ENCODE measurements around the gene ZNF362.

GRCh38 chr1:33271666-33272505 is 15.6 kb downstream of the ZNF362 start:
- TF ChIP-seq CTCF (conservative IDR thresholded peaks at IDR 0.05; ENCODE audit: low read depth in 2 of 2) (no peak), EZH2 (IDR thresholded peaks at IDR 0.05; ENCODE audit: low read depth, unreplicated experiment) (no peak), EZH2phosphoT487 (IDR thresholded peaks at IDR 0.05; ENCODE audit: unreplicated experiment) (no peak), CREB1 (CRISPR knock-in tag; IDR thresholded peaks at IDR 0.05; ENCODE audit: low read depth) (no peak), ETS1 (IDR thresholded peaks at IDR 0.05) (no peak), REST (IDR thresholded peaks at IDR 0.05; ENCODE audit: unreplicated experiment) (no peak), POLR2AphosphoS5 (IDR thresholded peaks at IDR 0.05; ENCODE audit: low read depth) (no peak), STAT1 (IDR thresholded peaks at IDR 0.05; ENCODE audit: unreplicated experiment) (no peak), JUNB (IDR thresholded peaks at IDR 0.05; ENCODE audit: unreplicated experiment) (no peak), ZNF114 (CRISPR knock-in tag; IDR thresholded peaks at IDR 0.05) (no peak), ZNF331 (CRISPR knock-in tag; IDR thresholded peaks at IDR 0.05; ENCODE audit: low read depth) (no peak), ZNF462 (CRISPR knock-in tag; IDR thresholded peaks at IDR 0.05) (no peak), NANOG (IDR thresholded peaks at IDR 0.05; ENCODE audit: borderline replicate concordance) (no peak)
